Transverse colon (tissue), 3 donors: ENCODE data around the gene CHN1.

ENCODE experiments used
- CTCF ChIP-seq, 5 experiments: fragments of 200-600 bp in 3 of 5; fragments of 450-650 bp in 2 of 5; sonication (generic) in 3 of 5; IDR thresholded peaks; 1 replicate in 2 of 5; 2 replicates in 3 of 5; pipeline ENCODE4 v1.5.1; 2016 to 2017; ENCODE audit warnings: antibody characterized with exemption in 5 of 5, inconsistent platforms in 3 of 5, mild to moderate bottlenecking in 2 of 5, moderate library complexity in 1 of 5
- EP300 ChIP-seq: sonication (generic); formaldehyde crosslinking; IDR thresholded peaks from one replicate; pipeline ENCODE4 v1.6.1; 2017; ENCODE audit warnings: antibody characterized with exemption, low read depth
- POLR2A ChIP-seq: fragments of 450-650 bp; IDR thresholded peaks from one replicate; pipeline ENCODE4 v1.6.1; 2016; ENCODE audit warnings: antibody characterized with exemption, mild to moderate bottlenecking, moderate library complexity

- TF ChIP-seq POLR2A (no peak), CTCF (IDR thresholded peaks at IDR 0.05) (no peak), EP300 (no peak)
Measured at GRCh38 chr2:174794851-174795374, 210.3 kb downstream of the CHN1 start.
